ENCODE data around the gene KRTAP5-7. TPM values are rescaled to one million over a fixed set of nuclear protein-coding genes. Genes with fewer than 3 reads are reported as not detected.

The KRTAP5-7 gene
- total and polyA plus RNA-seq, 5 donors from 2014 or later: not detected

- no peaks in the 10 kb centered on the region for H3K9me3 ChIP-seq (ENCODE audit: control insufficient read depth in 2 of 2, low read length in 2 of 2)
- peaks cover 80% of the 10 kb centered on the region for H3K36me3 ChIP-seq (ENCODE audit: control insufficient read depth, insufficient read depth, low read length)
- ATAC-seq (ENCODE audit: low read depth in 2 of 2) (no peak), DNase-seq (no peak)
- no peaks in the 10 kb centered on the region for H3K27me3 ChIP-seq (ENCODE audit: control insufficient read depth, insufficient read depth, low read length)
- Mint-ChIP-seq H3K27me3 (no peaks in the 10 kb centered on the region), H3K4me3 (no peak overlapping the region), H3K27ac (no peak overlapping the region), H3K36me3 (peaks cover 55% of the 10 kb centered on the region), H3K4me1 (peaks cover 0 to 4% (median 2%) of the 10 kb centered on the region in 4 donors), H3K9me3 (no peaks in the 10 kb centered on the region)
- H3K4me3 ChIP-seq (ENCODE audit: low read depth, low read length): no peak overlapping the region
- H3K4me1 ChIP-seq (ENCODE audit: control insufficient read depth, insufficient read depth, low read length, poor library complexity, severe bottlenecking): no peaks in the 10 kb centered on the region
- no peak overlapping the region for H3K27ac ChIP-seq (ENCODE audit: insufficient read depth, low read length, poor library complexity, severe bottlenecking)
Observed at GRCh38 chr11:71499546-71499945, 27.5 kb upstream of the KRTAP5-7 start.

DNA sequence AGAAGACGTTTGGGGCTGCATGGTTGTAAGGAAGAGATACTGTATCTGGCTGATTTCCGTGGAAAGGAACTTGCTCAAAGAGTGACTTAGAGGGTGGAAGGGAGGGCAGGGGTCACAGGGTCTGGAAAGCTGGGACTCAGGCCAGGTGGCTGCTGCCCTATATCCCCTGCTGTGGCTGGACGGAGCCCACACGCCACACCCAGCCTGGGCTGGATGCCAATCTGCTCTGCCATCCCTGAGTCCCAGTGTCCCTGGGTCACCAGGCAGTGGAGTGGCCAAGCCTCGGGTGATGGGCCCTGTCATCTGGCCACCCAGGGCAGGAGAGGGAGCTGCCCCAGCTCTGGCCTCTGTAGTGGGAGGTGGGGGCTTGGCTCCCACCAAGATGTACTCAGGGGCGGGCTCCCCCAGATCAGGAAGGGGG is 26.5 kb upstream of the KRTAP5-7 start:
- Mint-ChIP-seq H3K27me3 (no peaks in the 10 kb centered on the region), H3K4me3 (no peak overlapping the region), H3K9me3 (no peaks in the 10 kb centered on the region), H3K36me3 (peaks cover 53% of the 10 kb centered on the region), H3K4me1 (peaks cover 0 to 4% (median 2%) of the 10 kb centered on the region in 4 donors), H3K27ac (no peak overlapping the region)
- Histone ChIP-seq H3K9me3 (ENCODE audit: control insufficient read depth in 2 of 2, low read length in 2 of 2) (no peaks in the 10 kb centered on the region), H3K27me3 (ENCODE audit: control insufficient read depth, insufficient read depth, low read length) (no peaks in the 10 kb centered on the region), H3K27ac (ENCODE audit: insufficient read depth, low read length, poor library complexity, severe bottlenecking) (no peak overlapping the region), H3K4me1 (ENCODE audit: control insufficient read depth, insufficient read depth, low read length, poor library complexity, severe bottlenecking) (no peaks in the 10 kb centered on the region), H3K4me3 (ENCODE audit: low read depth, low read length) (no peak overlapping the region), H3K36me3 (ENCODE audit: control insufficient read depth, insufficient read depth, low read length) (peaks cover 76% of the 10 kb centered on the region)
- DNase-seq (no peak), ATAC-seq (ENCODE audit: low read depth in 2 of 2) (no peak)

- Histone ChIP-seq H3K9me3 (ENCODE audit: control insufficient read depth in 2 of 2, low read length in 2 of 2) (no peaks in the 10 kb centered on the region), H3K36me3 (ENCODE audit: control insufficient read depth, insufficient read depth, low read length) (peaks cover 72% of the 10 kb centered on the region), H3K4me3 (ENCODE audit: low read depth, low read length) (no peak overlapping the region), H3K27ac (ENCODE audit: insufficient read depth, low read length, poor library complexity, severe bottlenecking) (no peak overlapping the region), H3K4me1 (ENCODE audit: control insufficient read depth, insufficient read depth, low read length, poor library complexity, severe bottlenecking) (no peaks in the 10 kb centered on the region), H3K27me3 (ENCODE audit: control insufficient read depth, insufficient read depth, low read length) (no peaks in the 10 kb centered on the region)
- Mint-ChIP-seq H3K9me3 (peaks cover 0 to 2% (median 0%) of the 10 kb centered on the region in 7 donors), H3K36me3 (peaks cover 55% of the 10 kb centered on the region), H3K27me3 (no peaks in the 10 kb centered on the region), H3K27ac (no peak overlapping the region), H3K4me3 (no peak overlapping the region), H3K4me1 (peaks cover 0 to 4% (median 2%) of the 10 kb centered on the region in 4 donors)
- ATAC-seq (ENCODE audit: low read depth in 2 of 2) (no peak), DNase-seq (no peak)
Observed at GRCh38 chr11:71501071-71501985, 25.7 kb upstream of the KRTAP5-7 start.

GRCh38 chr11:71502026-71502425 is 25.0 kb upstream of the KRTAP5-7 start:
- H3K9me3 ChIP-seq (ENCODE audit: control insufficient read depth in 2 of 2, low read length in 2 of 2): no peaks in the 10 kb centered on the region
- H3K36me3 ChIP-seq (ENCODE audit: control insufficient read depth, insufficient read depth, low read length): peaks cover 67% of the 10 kb centered on the region
- no peak for ATAC-seq (ENCODE audit: low read depth in 2 of 2)

DNA sequence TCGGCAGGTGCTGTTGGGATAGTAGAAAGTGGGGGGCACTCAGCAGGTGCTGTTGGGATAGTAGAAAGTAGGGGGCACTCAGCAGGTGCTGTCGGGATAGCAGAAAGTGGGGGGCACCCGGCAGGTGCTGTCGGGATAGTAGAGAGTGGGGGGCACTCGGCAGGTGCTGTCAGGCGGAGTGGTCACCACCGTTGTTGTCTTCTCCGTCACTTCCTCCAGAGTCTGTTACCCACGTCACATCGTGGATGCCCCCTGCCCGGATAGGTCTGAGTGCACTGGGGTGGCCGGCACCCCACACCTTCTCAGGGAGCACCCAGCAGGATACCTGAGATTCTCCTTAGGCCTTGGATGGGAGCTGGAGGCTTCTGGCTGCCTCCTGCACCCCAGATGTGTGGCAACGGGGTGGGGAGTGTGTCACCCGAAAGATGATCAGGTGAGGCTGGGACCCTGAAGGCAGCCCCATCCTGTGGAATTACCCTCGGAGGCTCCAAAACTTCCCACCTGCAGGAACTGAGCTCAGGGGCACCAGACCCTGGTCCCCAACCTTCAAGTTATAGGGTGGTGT is 24.1 kb upstream of the KRTAP5-7 start:
- H3K4me1 Mint-ChIP-seq: peaks cover 0 to 4% (median under 1%) of the 10 kb centered on the region in 4 donors
- peaks cover 0 to 16% (median 0%) of the 10 kb centered on the region in 7 donors for H3K9me3 Mint-ChIP-seq
- H3K4me3 Mint-ChIP-seq: no peak overlapping the region
- Histone ChIP-seq H3K9me3 (ENCODE audit: control insufficient read depth in 2 of 2, low read length in 2 of 2) (peaks cover 0 to 6% of the 10 kb centered on the region in 2 experiments), H3K4me3 (ENCODE audit: low read depth, low read length) (no peak overlapping the region), H3K36me3 (ENCODE audit: control insufficient read depth, insufficient read depth, low read length) (peaks cover 58% of the 10 kb centered on the region), H3K27me3 (ENCODE audit: control insufficient read depth, insufficient read depth, low read length) (no peaks in the 10 kb centered on the region), H3K27ac (ENCODE audit: insufficient read depth, low read length, poor library complexity, severe bottlenecking) (no peak overlapping the region), H3K4me1 (ENCODE audit: control insufficient read depth, insufficient read depth, low read length, poor library complexity, severe bottlenecking) (no peaks in the 10 kb centered on the region)
- ATAC-seq (ENCODE audit: low read depth in 2 of 2) (no peak), DNase-seq (no peak)
- H3K27ac Mint-ChIP-seq: no peak overlapping the region
- H3K36me3 Mint-ChIP-seq: peaks cover 53% of the 10 kb centered on the region
- no peaks in the 10 kb centered on the region for H3K27me3 Mint-ChIP-seq

More at GRCh38 chr11:71502026-71502425, 25.0 kb upstream of the KRTAP5-7 start:
- no peak overlapping the region for H3K4me3 ChIP-seq (ENCODE audit: low read depth, low read length)
- no peaks in the 10 kb centered on the region for H3K27me3 Mint-ChIP-seq
- no peak overlapping the region for H3K27ac ChIP-seq (ENCODE audit: insufficient read depth, low read length, poor library complexity, severe bottlenecking)
- H3K4me1 Mint-ChIP-seq: peaks cover 0 to 4% (median under 1%) of the 10 kb centered on the region in 4 donors
- H3K9me3 Mint-ChIP-seq: peaks cover 0 to 9% (median 0%) of the 10 kb centered on the region in 7 donors
- H3K27ac Mint-ChIP-seq: no peak overlapping the region
- no peak for DNase-seq
- no peaks in the 10 kb centered on the region for H3K4me1 ChIP-seq (ENCODE audit: control insufficient read depth, insufficient read depth, low read length, poor library complexity, severe bottlenecking)
- H3K36me3 Mint-ChIP-seq: peaks cover 56% of the 10 kb centered on the region
- no peak overlapping the region for H3K4me3 Mint-ChIP-seq
- no peaks in the 10 kb centered on the region for H3K27me3 ChIP-seq (ENCODE audit: control insufficient read depth, insufficient read depth, low read length)

GRCh38 chr11:71504531-71504930 is 22.5 kb upstream of the KRTAP5-7 start:
- no peaks in the 10 kb centered on the region for H3K27me3 Mint-ChIP-seq
- H3K36me3 ChIP-seq (ENCODE audit: control insufficient read depth, insufficient read depth, low read length): peaks cover 42% of the 10 kb centered on the region
- peaks cover 40% of the 10 kb centered on the region for H3K36me3 Mint-ChIP-seq
- no peak overlapping the region for H3K4me3 Mint-ChIP-seq
- H3K27ac Mint-ChIP-seq: no peak overlapping the region
- H3K27ac ChIP-seq (ENCODE audit: insufficient read depth, low read length, poor library complexity, severe bottlenecking): no peak overlapping the region
- no peak for DNase-seq
- no peaks in the 10 kb centered on the region for H3K27me3 ChIP-seq (ENCODE audit: control insufficient read depth, insufficient read depth, low read length)
- H3K4me1 ChIP-seq (ENCODE audit: control insufficient read depth, insufficient read depth, low read length, poor library complexity, severe bottlenecking): no peaks in the 10 kb centered on the region
- H3K4me1 Mint-ChIP-seq: peaks cover 0 to 4% (median under 1%) of the 10 kb centered on the region in 4 donors
- ATAC-seq (ENCODE audit: low read depth in 2 of 2): no peak
- peaks cover 0 to 10% of the 10 kb centered on the region in 2 experiments for H3K9me3 ChIP-seq (ENCODE audit: control insufficient read depth in 2 of 2, low read length in 2 of 2)
- peaks cover 3 to 27% (median 9%) of the 10 kb centered on the region in 7 donors for H3K9me3 Mint-ChIP-seq
- H3K4me3 ChIP-seq (ENCODE audit: low read depth, low read length): no peak overlapping the region

- H3K9me3 Mint-ChIP-seq: peaks cover 6 to 32% (median 11%) of the 10 kb centered on the region in 7 donors
- peaks cover 0 to 15% of the 10 kb centered on the region in 2 experiments for H3K9me3 ChIP-seq (ENCODE audit: control insufficient read depth in 2 of 2, low read length in 2 of 2)
- no peaks in the 10 kb centered on the region for H3K27me3 ChIP-seq (ENCODE audit: control insufficient read depth, insufficient read depth, low read length)
- peaks cover 38% of the 10 kb centered on the region for H3K36me3 Mint-ChIP-seq
- H3K27me3 Mint-ChIP-seq: no peaks in the 10 kb centered on the region
- no peak for DNase-seq
- peaks cover 38% of the 10 kb centered on the region for H3K36me3 ChIP-seq (ENCODE audit: control insufficient read depth, insufficient read depth, low read length)
- no peaks in the 10 kb centered on the region for H3K4me1 ChIP-seq (ENCODE audit: control insufficient read depth, insufficient read depth, low read length, poor library complexity, severe bottlenecking)
- peaks cover 0 to 4% (median under 1%) of the 10 kb centered on the region in 4 donors for H3K4me1 Mint-ChIP-seq
- H3K4me3 ChIP-seq (ENCODE audit: low read depth, low read length): no peak overlapping the region
- H3K27ac ChIP-seq (ENCODE audit: insufficient read depth, low read length, poor library complexity, severe bottlenecking): no peak overlapping the region
- no peak overlapping the region for H3K4me3 Mint-ChIP-seq
- H3K27ac Mint-ChIP-seq: no peak overlapping the region
- no peak for ATAC-seq (ENCODE audit: low read depth in 2 of 2)
Observed at GRCh38 chr11:71505001-71505400, 22.1 kb upstream of the KRTAP5-7 start.

All from CD4-positive, CD25-positive, alpha-beta regulatory T cell (primary cell).